Chondrocyte (in vitro differentiated cells): ENCODE measurements around the gene FAM193A. TPM values are rescaled to one million over a fixed set of nuclear protein-coding genes. Genes with fewer than 3 reads are reported as not detected.
A peak's percentile ranks its signal among the peaks of the same experiment; 100 is the strongest.

Experiments
- DNase-seq: peaks from one replicate; pipeline ENCODE4 v3.0.0; 2021; ENCODE audit warnings: mixed read lengths, low spot score
- H3K27ac Mint-ChIP-seq: one replicate; pipeline ENCODE4 v1.8.0; 2021; ENCODE audit warnings: mild to moderate bottlenecking, moderate library complexity, mixed read lengths; ENCODE audit not compliant: unreplicated experiment
- H3K27me3 Mint-ChIP-seq: 2 replicates; pipeline ENCODE4 v1.8.0; 2021; ENCODE audit warnings: low read depth, mixed read lengths
- H3K36me3 Mint-ChIP-seq: 2 replicates; pipeline ENCODE4 v1.8.0; 2021; ENCODE audit warnings: low read depth, mixed read lengths
- H3K4me1 Mint-ChIP-seq: 2 replicates; pipeline ENCODE4 v1.8.0; 2021; ENCODE audit warnings: low read depth, mild to moderate bottlenecking, mixed read lengths
- H3K4me3 Mint-ChIP-seq: one replicate; pipeline ENCODE4 v1.8.0; 2021; ENCODE audit warnings: mild to moderate bottlenecking, moderate library complexity, mixed read lengths; ENCODE audit not compliant: unreplicated experiment
- H3K9me3 Mint-ChIP-seq: 2 replicates; pipeline ENCODE4 v1.8.0; 2021; ENCODE audit warnings: low read depth, mixed read lengths
- total RNA-seq: library from RNA; stranded (reverse); gene quantifications from 3 replicates; pipeline ENCODE4 v1.2.1, GENCODE V29; 2021
- TF ChIP-seq, protein P1 (sequence below): fragments of 200-600 bp; sonication (generic); IDR thresholded peaks from 2 replicates; pipeline ENCODE4 v1.5.0; 2021; ENCODE audit warnings: antibody characterized with exemption, mild to moderate bottlenecking, moderate library complexity

Gene FAM193A
- total RNA-seq, 1 donor from 2014 or later: 24.9 TPM

DNA sequence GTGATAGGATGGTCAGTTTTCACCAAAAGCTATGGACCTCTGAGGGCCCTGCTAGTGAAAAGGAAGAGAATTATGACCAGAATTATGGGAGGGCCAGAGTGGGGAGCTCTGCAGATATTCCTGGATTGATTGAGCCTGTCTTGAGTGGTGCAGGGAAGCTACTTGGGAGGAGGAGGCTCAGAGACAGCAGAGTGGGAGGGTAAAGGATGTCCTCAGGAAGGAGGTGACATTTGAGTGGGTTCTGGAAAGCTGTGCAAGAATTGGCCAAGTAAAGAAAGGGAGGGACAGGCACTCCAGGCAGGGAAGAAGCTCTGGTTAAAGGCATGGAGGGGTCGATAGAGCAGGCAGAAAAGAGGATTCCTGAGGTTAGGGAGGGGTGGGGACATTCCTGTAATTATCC lies 43.5 kb upstream of the FAM193A start:
- peaks cover 28% of the 10 kb centered on the region for H3K36me3 Mint-ChIP-seq
- H3K4me1 Mint-ChIP-seq: peaks cover 32% of the 10 kb centered on the region
- H3K27ac Mint-ChIP-seq: peak overlapping the region; percentile 5
- H3K27me3 Mint-ChIP-seq: no peaks in the 10 kb centered on the region
- no peak for DNase-seq
- TF ChIP-seq, protein P1, sequence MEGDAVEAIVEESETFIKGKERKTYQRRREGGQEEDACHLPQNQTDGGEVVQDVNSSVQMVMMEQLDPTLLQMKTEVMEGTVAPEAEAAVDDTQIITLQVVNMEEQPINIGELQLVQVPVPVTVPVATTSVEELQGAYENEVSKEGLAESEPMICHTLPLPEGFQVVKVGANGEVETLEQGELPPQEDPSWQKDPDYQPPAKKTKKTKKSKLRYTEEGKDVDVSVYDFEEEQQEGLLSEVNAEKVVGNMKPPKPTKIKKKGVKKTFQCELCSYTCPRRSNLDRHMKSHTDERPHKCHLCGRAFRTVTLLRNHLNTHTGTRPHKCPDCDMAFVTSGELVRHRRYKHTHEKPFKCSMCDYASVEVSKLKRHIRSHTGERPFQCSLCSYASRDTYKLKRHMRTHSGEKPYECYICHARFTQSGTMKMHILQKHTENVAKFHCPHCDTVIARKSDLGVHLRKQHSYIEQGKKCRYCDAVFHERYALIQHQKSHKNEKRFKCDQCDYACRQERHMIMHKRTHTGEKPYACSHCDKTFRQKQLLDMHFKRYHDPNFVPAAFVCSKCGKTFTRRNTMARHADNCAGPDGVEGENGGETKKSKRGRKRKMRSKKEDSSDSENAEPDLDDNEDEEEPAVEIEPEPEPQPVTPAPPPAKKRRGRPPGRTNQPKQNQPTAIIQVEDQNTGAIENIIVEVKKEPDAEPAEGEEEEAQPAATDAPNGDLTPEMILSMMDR: no peak
- H3K4me3 Mint-ChIP-seq: no peak overlapping the region
- H3K9me3 Mint-ChIP-seq: no peaks in the 10 kb centered on the region

DNA sequence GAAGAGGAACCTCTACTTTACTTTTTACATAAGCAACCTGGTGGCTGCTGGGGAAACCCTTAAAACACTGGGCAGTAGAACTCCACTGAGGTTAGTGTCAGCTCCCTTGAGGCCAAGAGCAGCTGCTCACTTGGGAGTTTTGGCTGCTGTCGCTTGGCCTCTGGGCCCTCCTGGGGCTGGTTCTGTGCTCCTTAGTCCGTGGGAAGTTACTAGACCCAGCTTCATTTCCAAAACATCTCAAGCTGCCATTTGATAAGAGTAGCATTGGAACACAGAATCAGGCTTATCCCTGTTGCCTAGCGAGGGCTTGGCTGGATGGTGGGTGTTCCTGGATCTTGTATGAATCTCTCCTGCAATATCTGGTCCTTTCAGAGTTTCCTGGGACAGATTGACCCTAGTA lies 41.5 kb upstream of the FAM193A start:
- H3K4me3 Mint-ChIP-seq: no peak overlapping the region
- no peak for DNase-seq
- H3K36me3 Mint-ChIP-seq: peaks cover 29% of the 10 kb centered on the region
- peak overlapping the region; percentile 72 for H3K27ac Mint-ChIP-seq
- H3K27me3 Mint-ChIP-seq: no peaks in the 10 kb centered on the region
- H3K9me3 Mint-ChIP-seq: no peaks in the 10 kb centered on the region
- peaks cover 28% of the 10 kb centered on the region for H3K4me1 Mint-ChIP-seq
- TF ChIP-seq, protein P1: no peak

DNA sequence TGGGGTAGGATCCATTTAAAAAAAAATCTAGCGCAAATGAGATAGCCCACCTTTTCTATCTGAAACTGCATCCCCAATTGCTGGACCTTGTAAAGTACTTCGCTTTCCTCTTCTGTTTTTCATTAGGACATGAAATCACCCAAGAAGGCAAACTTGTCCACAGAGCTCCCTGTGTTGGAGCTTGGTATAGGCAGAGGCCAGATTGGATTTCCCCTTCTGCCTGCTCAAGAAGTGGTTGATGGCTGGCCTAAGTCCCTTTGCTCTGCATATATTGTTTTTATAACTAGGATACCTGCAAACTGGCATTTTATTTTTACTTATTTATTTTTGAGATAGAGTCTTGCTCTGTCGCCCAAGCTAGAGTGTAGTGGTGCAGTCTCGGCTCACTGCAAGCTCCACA lies 39.1 kb upstream of the FAM193A start:
- DNase-seq: no peak
- no peak overlapping the region for H3K27ac Mint-ChIP-seq
- TF ChIP-seq, protein P1: no peak
- H3K36me3 Mint-ChIP-seq: peaks cover 30% of the 10 kb centered on the region
- H3K9me3 Mint-ChIP-seq: no peaks in the 10 kb centered on the region
- H3K4me3 Mint-ChIP-seq: no peak overlapping the region
- peaks cover 19% of the 10 kb centered on the region for H3K4me1 Mint-ChIP-seq
- H3K27me3 Mint-ChIP-seq: no peaks in the 10 kb centered on the region

DNA sequence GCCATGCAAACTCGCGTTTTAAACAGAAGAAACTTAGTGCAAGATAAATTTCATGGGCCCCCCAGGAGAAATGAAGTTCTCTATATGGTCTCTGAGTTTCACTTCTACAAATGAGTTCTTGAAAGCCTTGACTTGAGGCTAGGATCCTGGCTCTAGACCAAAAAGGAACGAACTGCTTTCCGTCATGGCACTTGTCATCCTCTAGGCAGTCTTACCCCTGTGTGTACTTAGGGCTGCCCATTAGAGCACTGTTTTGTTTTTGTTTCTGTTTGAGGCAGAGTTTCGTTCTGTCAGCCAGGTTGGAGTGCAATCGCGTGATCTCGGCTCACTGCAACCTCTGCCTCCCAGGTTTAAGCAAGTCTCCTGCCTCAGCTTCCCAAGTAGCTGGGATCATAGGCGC lies 38.5 kb upstream of the FAM193A start:
- TF ChIP-seq, protein P1: no peak

DNA sequence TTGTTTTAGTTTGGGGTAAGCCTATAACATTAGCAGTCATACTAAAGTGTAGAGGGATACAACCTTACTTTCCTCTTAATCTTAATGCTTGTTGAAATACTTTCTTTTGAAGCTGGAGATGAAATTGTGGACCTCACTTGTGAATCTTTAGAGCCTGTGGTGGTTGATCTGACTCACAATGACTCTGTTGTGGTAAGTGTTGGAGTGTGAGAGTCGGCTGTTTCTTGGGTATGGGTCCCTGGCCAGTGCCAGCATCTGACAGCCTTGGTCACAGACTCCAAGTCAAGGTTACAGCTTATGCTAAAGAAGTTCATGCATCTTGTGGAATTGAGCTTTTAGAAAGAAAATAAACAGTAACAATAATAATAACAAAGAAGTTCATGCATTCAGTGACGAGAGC lies 35.9 kb upstream of the FAM193A start:
- no peaks in the 10 kb centered on the region for H3K9me3 Mint-ChIP-seq
- TF ChIP-seq, protein P1: no peak
- DNase-seq: no peak
- peaks cover 18% of the 10 kb centered on the region for H3K36me3 Mint-ChIP-seq
- no peak overlapping the region for H3K27ac Mint-ChIP-seq
- no peaks in the 10 kb centered on the region for H3K27me3 Mint-ChIP-seq
- H3K4me3 Mint-ChIP-seq: no peak overlapping the region
- no peaks in the 10 kb centered on the region for H3K4me1 Mint-ChIP-seq

More for the DNA sequence above, 38.5 kb upstream of the FAM193A start:
- no peak overlapping the region for H3K4me3 Mint-ChIP-seq
- no peak for DNase-seq
- H3K9me3 Mint-ChIP-seq: no peaks in the 10 kb centered on the region
- H3K36me3 Mint-ChIP-seq: peaks cover 26% of the 10 kb centered on the region
- no peaks in the 10 kb centered on the region for H3K27me3 Mint-ChIP-seq
- peaks cover 17% of the 10 kb centered on the region for H3K4me1 Mint-ChIP-seq
- H3K27ac Mint-ChIP-seq: no peak overlapping the region
